Testis (tissue), 3 donors: ENCODE measurements around the gene APOL6. TPM values are rescaled to one million over a fixed set of nuclear protein-coding genes. Genes with fewer than 3 reads are reported as not detected.

ENCODE experiments used
- DNase-seq: peaks from one replicate; pipeline ENCODE4 v3.0.0-alpha.2; 2019
- H3K27ac ChIP-seq, 2 donors: fragments of 200-600 bp; sonication (generic); one replicate each; pipeline ENCODE4 v1.5.1; 2019
- H3K27me3 ChIP-seq: fragments of 200-600 bp; sonication (generic); one replicate; pipeline ENCODE4 v1.5.1; 2019
- H3K36me3 ChIP-seq: fragments of 200-600 bp; sonication (generic); one replicate; pipeline ENCODE4 v1.5.1; 2017; ENCODE audit warnings: low read depth; ENCODE audit errors: missing control alignments
- H3K4me1 ChIP-seq: fragments of 200-600 bp; sonication (generic); one replicate; pipeline ENCODE4 v1.5.1; 2019
- H3K4me3 ChIP-seq, 2 donors: fragments of 200-600 bp; sonication (generic); one replicate each; pipeline ENCODE4 v1.5.1; 2017 to 2019
- H3K9me3 ChIP-seq: fragments of 200-600 bp; sonication (generic); one replicate; pipeline ENCODE4 v1.5.1; 2017
- POLR2A ChIP-seq: fragments of 450-650 bp; IDR thresholded peaks from one replicate; pipeline ENCODE4 v1.6.1; 2017; ENCODE audit warnings: antibody characterized with exemption, mild to moderate bottlenecking, moderate library complexity
- WGBS, 2 donors: methylation state at CpG; one replicate each; pipeline ENCODE4 v1.1.5; 2018; 5-methylcytosine and 5-hydroxymethylcytosine counted together
- intact Hi-C: fragments of 100-400 bp; cut with DNase I; formaldehyde crosslinking; loops from one replicate; pipeline ENCODE4 v1.15.1; 2023; ENCODE audit warnings: low total_unique reads
- polyA plus RNA-seq: library from polyadenylated mRNA; stranded (reverse); fragments of 350-450 nt; fragmentation: Illumina TruSeq; extraction: RNeasy Lipid Tissue Mini Kit (QIAGEN cat#74804); gene quantifications from one replicate; pipeline ENCODE4 v1.2.3, GENCODE V29; 2014; ENCODE audit warnings: low read depth, low replicate concordance; ENCODE audit not compliant: insufficient read depth
- total RNA-seq, 2 donors: library from RNA; depleted of rRNA; stranded (reverse); fragments of >200 nt; gene quantifications; one replicate each; pipeline ENCODE4 v1.2.3, GENCODE V29; 2016
- TF ChIP-seq, protein P1 (sequence below), 3 experiments: fragments of 450-650 bp in 2 of 3; fragments of 200-600 bp in 1 of 3; sonication (generic) in 1 of 3; IDR thresholded peaks; one replicate each; pipeline ENCODE4 v1.5.1; 2016 to 2019; ENCODE audit warnings: antibody characterized with exemption in 3 of 3, mild to moderate bottlenecking in 2 of 3, moderate library complexity in 1 of 3

APOL6 gene
- total and polyA plus RNA-seq, 3 donors from 2014 or later = 2.2 to 3.6 (median 2.8) TPM

DNA sequence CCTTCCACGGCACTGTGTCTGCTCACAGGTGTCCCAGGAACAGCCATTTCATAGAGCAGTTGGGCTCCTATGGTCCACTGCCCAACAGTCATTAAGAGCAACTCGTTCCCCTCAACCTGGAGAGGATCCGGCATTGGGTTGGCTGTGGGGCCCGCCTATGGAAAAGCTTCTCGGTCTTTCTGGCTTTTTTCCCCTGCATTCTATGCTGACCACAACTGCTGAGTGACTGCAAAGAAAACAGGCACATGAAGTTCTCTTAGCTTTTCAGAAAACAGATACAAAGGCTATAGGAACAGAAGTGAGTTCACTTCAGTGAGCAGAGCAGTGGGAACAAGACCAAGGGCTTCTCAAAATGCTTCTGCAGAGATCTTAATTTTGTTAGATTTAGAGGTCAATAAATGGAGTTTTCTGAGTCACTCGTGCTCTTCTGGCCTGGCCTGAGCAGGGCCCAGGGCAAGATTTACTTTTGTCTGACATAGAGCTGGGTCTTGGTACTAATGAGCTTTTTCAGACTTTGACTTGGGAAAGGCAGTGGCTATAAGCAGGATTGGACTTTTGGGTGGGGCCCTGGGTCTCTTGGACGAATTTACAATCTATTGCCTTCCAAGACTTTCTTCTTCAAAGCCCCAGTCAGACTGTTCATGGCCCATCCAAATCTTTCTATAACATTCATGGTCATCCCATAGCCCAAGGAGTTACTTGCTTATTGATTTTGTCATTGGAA lies 55.8 kb downstream of the APOL6 start:
- Histone ChIP-seq H3K4me3 (no peak overlapping the region), H3K4me1 (no peaks in the 10 kb centered on the region), H3K9me3 (no peaks in the 10 kb centered on the region), H3K27me3 (no peaks in the 10 kb centered on the region), H3K36me3 (no peaks in the 10 kb centered on the region), H3K27ac (no peak overlapping the region)
- TF ChIP-seq, protein P1, sequence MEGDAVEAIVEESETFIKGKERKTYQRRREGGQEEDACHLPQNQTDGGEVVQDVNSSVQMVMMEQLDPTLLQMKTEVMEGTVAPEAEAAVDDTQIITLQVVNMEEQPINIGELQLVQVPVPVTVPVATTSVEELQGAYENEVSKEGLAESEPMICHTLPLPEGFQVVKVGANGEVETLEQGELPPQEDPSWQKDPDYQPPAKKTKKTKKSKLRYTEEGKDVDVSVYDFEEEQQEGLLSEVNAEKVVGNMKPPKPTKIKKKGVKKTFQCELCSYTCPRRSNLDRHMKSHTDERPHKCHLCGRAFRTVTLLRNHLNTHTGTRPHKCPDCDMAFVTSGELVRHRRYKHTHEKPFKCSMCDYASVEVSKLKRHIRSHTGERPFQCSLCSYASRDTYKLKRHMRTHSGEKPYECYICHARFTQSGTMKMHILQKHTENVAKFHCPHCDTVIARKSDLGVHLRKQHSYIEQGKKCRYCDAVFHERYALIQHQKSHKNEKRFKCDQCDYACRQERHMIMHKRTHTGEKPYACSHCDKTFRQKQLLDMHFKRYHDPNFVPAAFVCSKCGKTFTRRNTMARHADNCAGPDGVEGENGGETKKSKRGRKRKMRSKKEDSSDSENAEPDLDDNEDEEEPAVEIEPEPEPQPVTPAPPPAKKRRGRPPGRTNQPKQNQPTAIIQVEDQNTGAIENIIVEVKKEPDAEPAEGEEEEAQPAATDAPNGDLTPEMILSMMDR (IDR thresholded peaks at IDR 0.05) = no peak
- TF ChIP-seq POLR2A = no peak
- WGBS, 2 donors = 75% methylated on average over 7 of the region's 7 CpGs
- intact Hi-C loops = no loop called here
- no peak for DNase-seq

DNA sequence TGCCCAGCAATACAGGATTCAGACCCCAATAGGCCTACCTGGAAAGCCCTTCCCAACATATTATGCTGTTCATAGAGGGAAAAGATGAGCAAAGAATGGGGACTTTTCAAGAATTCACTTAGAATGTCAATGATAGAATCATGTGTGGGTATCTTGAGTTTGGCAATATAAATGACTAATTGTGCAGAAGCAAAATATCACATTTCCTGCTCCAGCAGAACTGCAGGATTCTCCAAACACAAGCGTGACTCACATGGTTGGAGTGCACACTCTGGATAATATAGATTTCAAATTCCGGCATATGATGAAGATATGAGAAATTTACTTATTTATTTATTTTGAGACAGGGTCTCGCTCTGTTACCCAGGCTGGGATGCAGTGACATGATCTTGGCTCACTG lies 56.9 kb downstream of the APOL6 start:
- Histone ChIP-seq H3K36me3 (no peaks in the 10 kb centered on the region), H3K9me3 (no peaks in the 10 kb centered on the region), H3K27me3 (no peaks in the 10 kb centered on the region), H3K27ac (no peak overlapping the region), H3K4me1 (no peaks in the 10 kb centered on the region), H3K4me3 (no peak overlapping the region)
- intact Hi-C loops = no loop called here
- 95 to 96% methylated on average over 3 of the region's 3 CpGs for WGBS, 2 donors
- TF ChIP-seq, protein P1 (IDR thresholded peaks at IDR 0.05) = no peak
- no peak for TF ChIP-seq POLR2A
- no peak for DNase-seq

DNA sequence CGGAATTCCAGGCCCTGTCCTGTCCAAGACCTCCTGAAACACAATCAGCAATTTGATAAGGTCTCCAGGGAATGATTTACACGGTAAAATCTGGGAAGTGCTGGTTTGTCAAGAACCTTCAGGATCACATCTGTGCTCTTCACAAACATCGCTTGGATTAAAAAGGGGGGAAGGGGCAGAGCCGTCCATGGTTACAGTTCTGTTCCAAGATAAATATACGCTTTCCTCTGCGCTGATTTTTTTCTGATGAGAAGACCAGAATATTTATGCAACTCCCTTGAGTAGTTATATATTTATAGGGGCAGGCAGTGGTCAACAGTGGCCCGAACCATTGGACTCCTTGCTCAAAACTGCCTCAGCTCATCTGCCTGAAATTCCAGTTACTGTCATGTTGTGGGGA lies 60.2 kb downstream of the APOL6 start:
- Histone ChIP-seq H3K36me3 (no peaks in the 10 kb centered on the region), H3K27me3 (no peaks in the 10 kb centered on the region), H3K4me3 (no peak overlapping the region), H3K4me1 (no peaks in the 10 kb centered on the region), H3K9me3 (no peaks in the 10 kb centered on the region), H3K27ac (no peak overlapping the region)
- no peak for TF ChIP-seq POLR2A
- TF ChIP-seq, protein P1 (IDR thresholded peaks at IDR 0.05) = no peak
- intact Hi-C loops = no loop called here
- no peak for DNase-seq
- WGBS, 2 donors = 63 to 68% methylated on average over 7 of the region's 7 CpGs

DNA sequence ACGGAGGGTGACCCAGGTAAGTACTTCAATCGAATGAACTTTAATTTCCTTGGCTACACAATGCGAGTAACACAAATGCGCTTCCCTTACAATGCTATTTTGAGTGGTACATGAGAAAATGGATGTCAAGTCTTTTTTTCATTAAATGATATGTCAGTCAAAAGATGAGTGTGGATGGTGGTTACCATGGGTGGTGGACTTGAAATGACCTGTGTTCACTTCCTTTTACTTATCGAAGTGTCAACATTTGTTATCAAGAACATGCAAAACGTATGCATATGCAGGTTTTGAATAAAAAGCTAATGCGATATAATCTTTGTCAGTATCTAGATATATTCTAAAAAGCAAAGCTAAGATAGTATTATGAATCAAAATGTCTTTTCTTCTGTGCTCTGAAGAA lies 60.7 kb downstream of the APOL6 start:
- 81 to 87% methylated on average over 7 of the region's 7 CpGs for WGBS, 2 donors
- no peaks in the 10 kb centered on the region for H3K27me3 ChIP-seq
- H3K36me3 ChIP-seq = no peaks in the 10 kb centered on the region
- H3K27ac ChIP-seq = no peak overlapping the region
- H3K4me1 ChIP-seq = no peaks in the 10 kb centered on the region
- no peaks in the 10 kb centered on the region for H3K9me3 ChIP-seq
- no peak overlapping the region for H3K4me3 ChIP-seq
- TF ChIP-seq, protein P1 (IDR thresholded peaks at IDR 0.05) = no peak
- intact Hi-C loops = no loop called here
- DNase-seq = no peak

DNA sequence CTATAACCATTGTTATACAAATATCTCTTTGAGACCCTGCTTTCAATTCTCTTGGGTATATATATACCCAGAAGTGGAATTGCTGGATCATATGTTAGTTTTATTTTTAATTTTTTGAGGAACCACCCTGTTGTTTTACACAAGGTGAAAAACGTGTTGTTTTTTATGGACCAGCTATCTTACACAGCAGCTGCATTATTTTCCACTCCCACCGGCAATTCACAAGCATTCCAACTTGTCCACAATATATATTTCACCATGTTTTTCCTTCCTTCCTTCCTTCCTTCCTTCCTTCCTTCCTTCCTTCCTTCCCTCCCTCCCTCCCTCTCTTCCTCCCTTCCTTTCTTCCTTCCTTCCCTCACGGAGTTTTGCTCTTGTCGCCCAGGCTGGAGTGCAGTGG lies 63.1 kb downstream of the APOL6 start:
- H3K27me3 ChIP-seq = no peaks in the 10 kb centered on the region
- 85% methylated on average over 4 of the region's 4 CpGs for WGBS, 2 donors
- H3K4me1 ChIP-seq = no peaks in the 10 kb centered on the region
- no peak overlapping the region for H3K4me3 ChIP-seq
- no peak overlapping the region for H3K27ac ChIP-seq
- H3K9me3 ChIP-seq = no peaks in the 10 kb centered on the region
- intact Hi-C loops = no loop called here
- TF ChIP-seq, protein P1 (IDR thresholded peaks at IDR 0.05) = no peak
- no peak for TF ChIP-seq POLR2A
- DNase-seq = no peak
- H3K36me3 ChIP-seq = no peaks in the 10 kb centered on the region
